Ectodermal cell (in vitro differentiated cells): ENCODE data around the gene EIF4H.
"Not testable (repeated sequence)": the region's sequence is repeated elsewhere in the genome, so short reads cannot be mapped to it uniquely, and the experiment has no call there.

Source experiments
- H3K27ac ChIP-seq: 2 replicates; pipeline ENCODE4 v1.7.0; 2013; ENCODE audit warnings: mild to moderate bottlenecking, low read depth, low read length; ENCODE audit not compliant: insufficient read depth, poor library complexity, severe bottlenecking
- H3K27me3 ChIP-seq: 2 replicates; pipeline ENCODE4 v1.7.0; 2013; ENCODE audit warnings: mild to moderate bottlenecking, low read length; ENCODE audit not compliant: insufficient read depth, control insufficient read depth, poor library complexity, severe bottlenecking
- H3K36me3 ChIP-seq: one replicate; pipeline ENCODE4 v1.7.0; 2013; ENCODE audit warnings: low read length; ENCODE audit not compliant: control insufficient read depth, insufficient read depth
- H3K4me1 ChIP-seq: one replicate; pipeline ENCODE4 v1.7.0; 2013; ENCODE audit warnings: low read length; ENCODE audit not compliant: control insufficient read depth, insufficient read depth
- H3K4me3 ChIP-seq: 2 replicates; pipeline ENCODE4 v1.7.0; 2013; ENCODE audit warnings: low read depth, low read length, control low read depth; ENCODE audit not compliant: insufficient read depth
- H3K9me3 ChIP-seq: 2 replicates; pipeline ENCODE4 v1.7.0; 2013; ENCODE audit warnings: mild to moderate bottlenecking, low read length, moderate library complexity; ENCODE audit not compliant: control insufficient read depth
- WGBS, 2 experiments: methylation state at CpG; one replicate each; pipeline ENCODE4 v1.1.7; 2013; ENCODE audit warnings: missing lambda C conversion rate in 2 of 2; 5-methylcytosine and 5-hydroxymethylcytosine counted together

Gene EIF4H

GRCh38 chr7:74183653-74184450, 9.7 kb downstream of the EIF4H start:
- Histone ChIP-seq H3K27ac (no peak overlapping the region), H3K27me3 (no peaks in the 10 kb centered on the region), H3K9me3 (no peaks in the 10 kb centered on the region), H3K4me1 (no peaks in the 10 kb centered on the region), H3K4me3 (no peak overlapping the region), H3K36me3 (peaks cover 16% of the 10 kb centered on the region)
- 91 to 94% methylated on average over 7 of the region's 7 CpGs for WGBS, 2 experiments

- no peak overlapping the region for H3K4me3 ChIP-seq
- H3K27me3 ChIP-seq, result no peaks in the 10 kb centered on the region
- no peaks in the 10 kb centered on the region for H3K4me1 ChIP-seq
- no peak overlapping the region for H3K27ac ChIP-seq
- peaks cover 23% of the 10 kb centered on the region for H3K36me3 ChIP-seq
- no peaks in the 10 kb centered on the region for H3K9me3 ChIP-seq
- 94 to 97% methylated on average over 5 to 6 of the region's 6 CpGs for WGBS, 2 experiments
These were observed 10.9 kb downstream of the EIF4H start for GRCh38 chr7:74185016-74185415.

GRCh38 chr7:74185636-74186035, 11.5 kb downstream of the EIF4H start:
- H3K4me1 ChIP-seq, result no peaks in the 10 kb centered on the region
- no peak overlapping the region for H3K4me3 ChIP-seq
- WGBS, 2 experiments, result 80 to 94% methylated on average over 4 to 5 of the region's 5 CpGs
- H3K9me3 ChIP-seq, result no peaks in the 10 kb centered on the region
- no peak overlapping the region for H3K27ac ChIP-seq
- H3K36me3 ChIP-seq, result peaks cover 29% of the 10 kb centered on the region
- H3K27me3 ChIP-seq, result no peaks in the 10 kb centered on the region

DNA sequence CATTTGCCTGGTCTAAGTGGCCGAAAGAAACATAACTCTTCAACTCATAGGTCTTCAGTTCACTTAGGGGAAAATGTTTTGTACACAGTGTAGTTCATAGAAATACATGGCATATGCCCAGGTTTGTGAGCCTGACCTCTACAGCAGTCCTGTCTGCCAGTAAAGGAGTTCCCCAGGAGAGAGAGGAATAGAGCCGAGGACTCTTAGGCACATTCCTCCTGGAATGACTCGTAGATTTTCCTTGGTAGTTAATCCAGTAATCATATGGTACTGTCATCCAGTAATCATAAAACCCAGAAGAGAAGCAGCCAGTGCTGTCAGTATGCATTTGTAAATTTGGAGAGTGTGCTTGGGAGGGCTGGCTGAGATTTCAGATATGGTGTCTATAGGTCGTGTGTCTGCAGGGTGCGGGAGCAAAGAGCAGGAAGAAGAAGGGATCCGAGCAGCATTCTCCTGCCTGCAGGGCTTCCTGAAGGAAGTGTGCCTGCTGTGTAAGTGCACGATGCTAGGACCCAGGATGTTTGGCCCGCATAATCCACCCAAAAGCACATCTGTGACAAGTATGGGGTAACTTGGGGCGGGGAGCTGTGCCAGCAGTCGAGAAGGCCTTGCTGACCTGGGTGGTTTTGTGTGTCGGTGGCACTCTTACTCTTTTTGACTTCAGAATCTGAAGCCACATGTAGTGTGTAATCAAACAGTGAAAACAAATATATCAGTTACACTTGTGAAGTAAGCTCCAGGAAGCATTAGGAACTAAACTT, 13.9 kb downstream of the EIF4H start:
- whole genome bisulfite sequencing, 2 experiments, result 92 to 93% methylated on average over 11 of the region's 11 CpGs
- peaks cover 50% of the 10 kb centered on the region for H3K36me3 ChIP-seq
- H3K27ac ChIP-seq, result no peak overlapping the region
- H3K27me3 ChIP-seq, result no peaks in the 10 kb centered on the region
- no peaks in the 10 kb centered on the region for H3K9me3 ChIP-seq
- H3K4me3 ChIP-seq, result no peak overlapping the region
- no peaks in the 10 kb centered on the region for H3K4me1 ChIP-seq

- Histone ChIP-seq H3K4me1 (no peaks in the 10 kb centered on the region), H3K27ac (no peak overlapping the region), H3K27me3 (no peaks in the 10 kb centered on the region), H3K36me3 (peaks cover 56% of the 10 kb centered on the region), H3K4me3 (no peak overlapping the region), H3K9me3 (no peaks in the 10 kb centered on the region)
- 97% methylated on average over 7 of the region's 7 CpGs for WGBS, 2 experiments
These were observed 16.1 kb downstream of the EIF4H start for GRCh38 chr7:74190259-74190658.

DNA sequence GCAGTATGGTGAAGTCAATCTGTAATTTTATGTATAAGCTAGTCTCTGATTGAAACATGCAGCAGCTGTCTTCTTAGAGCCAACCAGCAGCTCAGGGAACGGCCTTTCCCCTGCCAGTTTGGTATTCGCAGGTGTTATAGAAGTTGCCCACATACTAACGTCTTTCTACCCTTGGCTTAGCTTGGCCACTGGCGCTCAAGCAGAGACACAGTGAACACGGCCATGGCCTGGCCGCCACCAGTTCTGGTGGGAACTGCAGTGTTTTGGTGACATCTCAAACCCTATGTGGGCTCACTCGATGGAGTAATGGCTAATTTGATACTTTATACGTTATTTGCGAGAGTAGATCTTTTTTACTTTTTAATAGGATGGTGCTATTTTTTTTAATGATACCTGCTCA, 17.1 kb downstream of the EIF4H start:
- 97 to 98% methylated on average over 8 to 9 of the region's 9 CpGs for WGBS, 2 experiments
- Histone ChIP-seq H3K4me3 (no peak overlapping the region), H3K27me3 (no peaks in the 10 kb centered on the region), H3K36me3 (peaks cover 56% of the 10 kb centered on the region), H3K9me3 (no peaks in the 10 kb centered on the region), H3K27ac (no peak overlapping the region), H3K4me1 (no peaks in the 10 kb centered on the region)

GRCh38 chr7:74193054-74193453, 18.9 kb downstream of the EIF4H start:
- Histone ChIP-seq H3K9me3 (no peaks in the 10 kb centered on the region), H3K4me3 (no peak overlapping the region), H3K27me3 (no peaks in the 10 kb centered on the region), H3K36me3 (peaks cover 50% of the 10 kb centered on the region), H3K4me1 (no peaks in the 10 kb centered on the region), H3K27ac (no peak overlapping the region)
- WGBS, 2 experiments, result 95% methylated on average over 8 of the region's 8 CpGs

DNA sequence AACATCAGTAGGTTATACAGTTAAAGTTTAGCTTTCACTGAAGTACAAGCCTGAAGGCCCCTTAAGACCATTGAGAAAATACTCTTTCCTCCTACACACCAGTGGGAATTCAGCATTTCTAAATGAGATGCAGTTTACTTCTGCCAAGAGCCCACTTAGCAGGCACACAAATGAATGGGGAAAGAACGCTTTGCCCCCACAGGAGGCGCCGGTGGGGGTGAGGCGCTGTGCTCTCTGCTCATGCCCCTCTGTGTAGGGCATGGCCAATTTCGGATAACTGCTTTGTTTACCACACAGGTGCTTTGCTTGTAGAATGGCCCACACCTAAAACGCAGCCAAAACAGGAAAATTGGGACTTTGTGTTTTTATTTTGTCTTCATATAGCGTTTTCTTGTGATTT, 19.8 kb downstream of the EIF4H start:
- no peaks in the 10 kb centered on the region for H3K4me1 ChIP-seq
- WGBS, 2 experiments, result 95 to 96% methylated on average over 6 to 7 of the region's 7 CpGs
- H3K27me3 ChIP-seq, result no peaks in the 10 kb centered on the region
- peaks cover 43% of the 10 kb centered on the region for H3K36me3 ChIP-seq
- no peaks in the 10 kb centered on the region for H3K9me3 ChIP-seq
- no peak overlapping the region for H3K27ac ChIP-seq
- no peak overlapping the region for H3K4me3 ChIP-seq

GRCh38 chr7:74194686-74195085, 20.5 kb downstream of the EIF4H start:
- H3K27ac ChIP-seq, result no peak overlapping the region
- H3K4me3 ChIP-seq, result no peak overlapping the region
- H3K9me3 ChIP-seq, result no peaks in the 10 kb centered on the region
- 98% methylated on average over 14 of the region's 14 CpGs for WGBS, 2 experiments
- no peaks in the 10 kb centered on the region for H3K4me1 ChIP-seq
- peaks cover 36% of the 10 kb centered on the region for H3K36me3 ChIP-seq
- no peaks in the 10 kb centered on the region for H3K27me3 ChIP-seq

GRCh38 chr7:74195139-74195860, 21.1 kb downstream of the EIF4H start:
- H3K36me3 ChIP-seq, result peaks cover 30% of the 10 kb centered on the region
- H3K27me3 ChIP-seq, H3K4me3 ChIP-seq, H3K9me3 ChIP-seq, H3K27ac ChIP-seq, H3K4me1 ChIP-seq: not testable (repeated sequence)
- WGBS, 2 experiments, result 95 to 97% methylated on average over 17 of the region's 23 CpGs
